ENCODE data around the gene SLC6A12. TPM values are rescaled to one million over a fixed set of nuclear protein-coding genes. Genes with fewer than 3 reads are reported as not detected.

Gene SLC6A12
- total RNA-seq, 1 experiment from 2014 or later = 2.1 TPM

DNA sequence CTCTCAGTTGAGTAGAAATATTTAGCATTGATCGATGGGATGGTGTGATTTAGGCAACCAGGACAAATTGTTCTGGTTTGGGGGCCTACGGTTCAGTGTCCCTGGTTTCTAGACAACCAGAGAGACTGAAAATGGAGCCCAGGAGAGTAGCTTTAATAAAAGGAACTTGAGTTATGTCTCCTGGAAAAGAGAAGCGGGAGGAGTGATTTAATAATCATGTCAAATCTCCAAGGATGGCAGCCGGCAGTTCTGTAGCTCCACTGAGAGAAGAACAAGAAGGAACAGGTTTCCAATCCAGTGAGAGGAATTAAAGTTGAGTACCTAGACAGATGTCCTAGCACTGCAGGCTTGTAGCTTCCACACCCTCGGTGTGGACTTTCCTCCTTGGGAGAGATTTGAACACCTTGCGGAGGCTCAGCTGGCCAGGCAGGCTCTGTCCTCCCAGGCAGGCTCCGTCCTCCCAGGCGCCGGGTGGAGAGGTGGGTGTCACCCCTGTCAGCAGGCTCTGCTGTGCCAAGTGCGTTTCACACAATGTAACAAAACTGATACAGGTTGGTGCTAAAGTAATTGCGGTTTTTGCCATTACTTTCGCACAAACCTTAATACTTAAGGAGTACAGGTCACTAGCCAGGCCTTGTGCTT is 45.9 kb downstream of the SLC6A12 start:
- BruUV-seq (replicated peaks) = no TSS peak
- H3K27me3 ChIP-seq (replicated peaks; ENCODE audit: control insufficient read depth, insufficient read depth, low read length) = no peaks in the 10 kb centered on the region
- intact Hi-C loops (cut with micrococcal nuclease; ENCODE audit: unreplicated experiment) = no loop called here
- CTCF ChIA-PET = no interaction called here
- POLR2A ChIA-PET = interaction anchor here (0.6 kb wide), 1 partner anchor 265 kb away, joined by 6 read pairs; no protein-coding TSS in a partner anchor
- no peak for DNase-seq
- H3K9me3 Mint-ChIP-seq (ENCODE audit: unreplicated experiment) = no peaks in the 10 kb centered on the region
- H3K4me3 ChIP-seq (ENCODE audit: low read depth, low read length) = no peak overlapping the region
- H3K4me1 ChIP-seq = peaks cover 6% of the 10 kb centered on the region; the same call in 1 of the 2 replicates
- H3K36me3 ChIP-seq (ENCODE audit: control insufficient read depth, insufficient read depth, low read length) = no peaks in the 10 kb centered on the region
- H3K27me3 Mint-ChIP-seq (ENCODE audit: insufficient read depth, unreplicated experiment) = no peaks in the 10 kb centered on the region
- TF ChIP-seq CTCF (IDR thresholded peaks at IDR 0.05; ENCODE audit: insufficient read depth in 1 of 2, low read depth in 1 of 2, low read length in 1 of 2, severe bottlenecking in 1 of 2, unreplicated experiment in 1 of 2) = no peak
- H3K4me3 Mint-ChIP-seq (ENCODE audit: unreplicated experiment) = no peak overlapping the region
- H3K9me3 ChIP-seq = no peaks in the 10 kb centered on the region
- no peaks in the 10 kb centered on the region for H3K36me3 Mint-ChIP-seq (ENCODE audit: insufficient read depth, unreplicated experiment)
- H3K27ac Mint-ChIP-seq (ENCODE audit: unreplicated experiment) = no peak overlapping the region
- H3K4me1 Mint-ChIP-seq (ENCODE audit: low read depth, unreplicated experiment) = peaks cover 21% of the 10 kb centered on the region

- intact Hi-C loops (cut with micrococcal nuclease; ENCODE audit: unreplicated experiment) = no loop called here
- Histone ChIP-seq H3K4me3 (ENCODE audit: low read depth, low read length) (no peak overlapping the region), H3K4me1 (peaks cover 6% of the 10 kb centered on the region; the same call in 1 of the 2 replicates), H3K36me3 (ENCODE audit: control insufficient read depth, insufficient read depth, low read length) (no peaks in the 10 kb centered on the region), H3K27me3 (replicated peaks; ENCODE audit: control insufficient read depth, insufficient read depth, low read length) (no peaks in the 10 kb centered on the region), H3K9me3 (no peaks in the 10 kb centered on the region)
- TF ChIP-seq CTCF (IDR thresholded peaks at IDR 0.05; ENCODE audit: insufficient read depth in 1 of 2, low read depth in 1 of 2, low read length in 1 of 2, severe bottlenecking in 1 of 2, unreplicated experiment in 1 of 2) = no peak
- Mint-ChIP-seq H3K4me3 (ENCODE audit: unreplicated experiment) (no peak overlapping the region), H3K9me3 (ENCODE audit: unreplicated experiment) (no peaks in the 10 kb centered on the region), H3K27ac (ENCODE audit: unreplicated experiment) (no peak overlapping the region), H3K27me3 (ENCODE audit: insufficient read depth, unreplicated experiment) (no peaks in the 10 kb centered on the region), H3K4me1 (ENCODE audit: low read depth, unreplicated experiment) (peaks cover 14% of the 10 kb centered on the region), H3K36me3 (ENCODE audit: insufficient read depth, unreplicated experiment) (no peaks in the 10 kb centered on the region)
- no peak for DNase-seq
- ChIA-PET POLR2A (no interaction called here), CTCF (no interaction called here)
- BruUV-seq (replicated peaks) = no TSS peak
Measured at GRCh38 chr12:166425-167075, 47.4 kb downstream of the SLC6A12 start.

GRCh38 chr12:165862-166368 is 48.0 kb downstream of the SLC6A12 start:
- intact Hi-C loops (cut with micrococcal nuclease; ENCODE audit: unreplicated experiment) = no loop called here
- H3K36me3 Mint-ChIP-seq (ENCODE audit: insufficient read depth, unreplicated experiment) = no peaks in the 10 kb centered on the region
- no peak for DNase-seq
- Histone ChIP-seq H3K27me3 (replicated peaks; ENCODE audit: control insufficient read depth, insufficient read depth, low read length) (no peaks in the 10 kb centered on the region), H3K9me3 (no peaks in the 10 kb centered on the region), H3K4me3 (ENCODE audit: low read depth, low read length) (no peak overlapping the region), H3K4me1 (peaks cover 6% of the 10 kb centered on the region; the same call in 1 of the 2 replicates), H3K36me3 (ENCODE audit: control insufficient read depth, insufficient read depth, low read length) (no peaks in the 10 kb centered on the region)
- ChIA-PET CTCF (no interaction called here), POLR2A (no interaction called here)
- no peak for TF ChIP-seq CTCF (IDR thresholded peaks at IDR 0.05; ENCODE audit: insufficient read depth in 1 of 2, low read depth in 1 of 2, low read length in 1 of 2, severe bottlenecking in 1 of 2, unreplicated experiment in 1 of 2)
- H3K27ac Mint-ChIP-seq (ENCODE audit: unreplicated experiment) = no peak overlapping the region
- H3K4me1 Mint-ChIP-seq (ENCODE audit: low read depth, unreplicated experiment) = peaks cover 14% of the 10 kb centered on the region
- H3K27me3 Mint-ChIP-seq (ENCODE audit: insufficient read depth, unreplicated experiment) = peaks cover 4% of the 10 kb centered on the region
- H3K4me3 Mint-ChIP-seq (ENCODE audit: unreplicated experiment) = no peak overlapping the region
- H3K9me3 Mint-ChIP-seq (ENCODE audit: unreplicated experiment) = no peaks in the 10 kb centered on the region
- BruUV-seq (replicated peaks) = no TSS peak
